GM23248 (cell line): ENCODE data around the gene TBC1D22A. TPM values are rescaled to one million over a fixed set of nuclear protein-coding genes. Genes with fewer than 3 reads are reported as not detected.

Experiments
- DNase-seq: peaks from one replicate; pipeline ENCODE4 v3.0.0-alpha.2; 2015
- H2AFZ ChIP-seq: fragments of 200-600 bp; sonication (generic); 2 replicates; pipeline ENCODE4 v1.6.1; 2016; ENCODE audit warnings: antibody characterized with exemption
- H3F3A ChIP-seq: fragments of 200-600 bp; sonication (generic); 2 replicates; pipeline ENCODE4 v1.6.1; 2016; ENCODE audit warnings: mild to moderate bottlenecking, antibody characterized with exemption, mixed run types; ENCODE audit not compliant: insufficient read depth
- H3K27ac ChIP-seq: fragments of 200-600 bp; sonication (generic); 2 replicates; pipeline ENCODE4 v1.5.1; 2016; ENCODE audit warnings: mild to moderate bottlenecking
- H3K27me3 ChIP-seq: fragments of 200-600 bp; sonication (generic); replicated peaks from 2 replicates; pipeline ENCODE4 v1.6.1; 2016; ENCODE audit warnings: mild to moderate bottlenecking; ENCODE audit not compliant: insufficient read depth
- H3K36me3 ChIP-seq: fragments of 200-600 bp; sonication (generic); 2 replicates; pipeline ENCODE4 v1.6.1; 2016; ENCODE audit warnings: low read depth, mild to moderate bottlenecking
- H3K4me1 ChIP-seq: fragments of 200-600 bp; sonication (generic); 2 replicates; pipeline ENCODE4 v1.6.1; 2016; ENCODE audit warnings: mild to moderate bottlenecking; ENCODE audit not compliant: insufficient read depth
- H3K4me2 ChIP-seq: fragments of 200-600 bp; sonication (generic); one replicate; pipeline ENCODE4 v1.6.1; 2016; ENCODE audit warnings: mild to moderate bottlenecking; ENCODE audit not compliant: unreplicated experiment
- H3K4me3 ChIP-seq: fragments of 200-600 bp; sonication (generic); 2 replicates; pipeline ENCODE4 v1.5.1; 2016; ENCODE audit warnings: mild to moderate bottlenecking
- H3K79me2 ChIP-seq: fragments of 200-600 bp; sonication (generic); 2 replicates; pipeline ENCODE4 v1.6.1; 2016; ENCODE audit warnings: mild to moderate bottlenecking; ENCODE audit not compliant: insufficient read depth
- H3K9ac ChIP-seq: fragments of 200-600 bp; sonication (generic); 2 replicates; pipeline ENCODE4 v1.6.1; 2016; ENCODE audit warnings: mild to moderate bottlenecking
- H3K9me2 ChIP-seq: fragments of 200-600 bp; sonication (generic); 2 replicates; pipeline ENCODE4 v1.6.1; 2016; ENCODE audit warnings: mixed run types, mild to moderate bottlenecking, moderate library complexity; ENCODE audit not compliant: insufficient read depth
- H3K9me3 ChIP-seq: fragments of 200-600 bp; sonication (generic); one replicate; pipeline ENCODE4 v1.6.1; 2017; ENCODE audit warnings: low read depth
- H4K20me1 ChIP-seq: fragments of 200-600 bp; sonication (generic); 2 replicates; pipeline ENCODE4 v1.6.0; 2016; ENCODE audit not compliant: insufficient read depth
- EZH2 ChIP-seq: fragments of 200-600 bp; sonication (generic); IDR thresholded peaks from 2 replicates; pipeline ENCODE4 v1.6.1; 2018; ENCODE audit warnings: antibody characterized with exemption, mild to moderate bottlenecking; ENCODE audit not compliant: insufficient read depth, poor library complexity, severe bottlenecking
- EZH2phosphoT487 ChIP-seq: fragments of 200-600 bp; sonication (generic); IDR thresholded peaks from 2 replicates; pipeline ENCODE4 v1.6.1; 2018; ENCODE audit warnings: antibody characterized with exemption, moderate library complexity, mild to moderate bottlenecking, low read depth; ENCODE audit not compliant: insufficient read depth
- WGBS, 2 experiments: methylation state at CpG; one replicate each; pipeline ENCODE4 v1.1.6; 2015 to 2017; ENCODE audit warnings: low lambda C conversion rate in 2 of 2, low coverage in 1 of 2; ENCODE audit errors: missing lambda C conversion rate in 2 of 2; 5-methylcytosine and 5-hydroxymethylcytosine counted together
- in situ Hi-C: fragments of 300-500 bp; cut with MboI; formaldehyde crosslinking; loops from 2 replicates; pipeline ENCODE4 v1.15.0; 2020
- polyA plus RNA-seq: library from polyadenylated mRNA; unstranded; fragments of >200 nt; fragmentation: Nextera tagmentation; extraction: Ambion mirVana; gene quantifications from 2 replicates; pipeline ENCODE4 v1.2.1, GENCODE V29; 2016
- total RNA-seq: library from RNA; depleted of rRNA; stranded (reverse); fragments of >200 nt; shearing (Covaris generic); gene quantifications from 2 replicates; pipeline ENCODE4 v1.2.3, GENCODE V29; 2014

TBC1D22A gene
- total and polyA plus RNA-seq, 2 experiments from 2014 or later = 12.3 to 16.9 TPM

DNA sequence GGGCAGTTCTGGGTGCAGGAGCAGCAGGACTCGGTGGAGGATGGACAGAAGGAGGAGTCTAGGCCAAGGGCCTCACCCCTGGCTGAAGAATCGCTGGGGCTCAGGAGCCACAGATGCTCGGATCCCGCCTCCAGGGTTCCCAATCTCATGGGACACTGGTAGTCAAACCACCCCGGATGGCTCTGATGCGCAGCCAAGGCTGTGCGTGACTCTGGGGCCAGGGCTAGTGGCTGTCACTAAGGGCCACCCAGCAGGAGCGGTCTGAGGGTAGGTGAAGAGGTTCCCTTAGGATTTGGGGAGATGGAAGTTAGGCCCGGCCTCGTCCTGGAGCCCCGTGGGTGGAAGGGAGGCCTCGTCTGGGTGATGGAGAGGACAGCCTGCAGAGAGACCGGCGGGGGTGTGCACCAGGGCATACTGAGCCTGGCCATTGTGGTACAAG is 300.6 kb downstream of the TBC1D22A start:
- Histone ChIP-seq H3K4me3 (no peak overlapping the region), H3K9ac (no peak overlapping the region), H3F3A (no peaks in the 10 kb centered on the region), H3K79me2 (no peaks in the 10 kb centered on the region), H3K9me3 (no peaks in the 10 kb centered on the region), H3K27me3 (no peaks in the 10 kb centered on the region), H3K4me1 (no peaks in the 10 kb centered on the region), H4K20me1 (no peaks in the 10 kb centered on the region), H3K4me2 (no peak overlapping the region), H3K27ac (no peak overlapping the region), H3K36me3 (no peaks in the 10 kb centered on the region), H2AFZ (no peak overlapping the region), H3K9me2 (no peaks in the 10 kb centered on the region)
- no peak for TF ChIP-seq EZH2phosphoT487
- no peak for TF ChIP-seq EZH2
- DNase-seq = no peak
- WGBS, 2 experiments = 86 to 90% methylated on average over 13 to 14 of the region's 14 CpGs
- in situ Hi-C loops = no loop called here

DNA sequence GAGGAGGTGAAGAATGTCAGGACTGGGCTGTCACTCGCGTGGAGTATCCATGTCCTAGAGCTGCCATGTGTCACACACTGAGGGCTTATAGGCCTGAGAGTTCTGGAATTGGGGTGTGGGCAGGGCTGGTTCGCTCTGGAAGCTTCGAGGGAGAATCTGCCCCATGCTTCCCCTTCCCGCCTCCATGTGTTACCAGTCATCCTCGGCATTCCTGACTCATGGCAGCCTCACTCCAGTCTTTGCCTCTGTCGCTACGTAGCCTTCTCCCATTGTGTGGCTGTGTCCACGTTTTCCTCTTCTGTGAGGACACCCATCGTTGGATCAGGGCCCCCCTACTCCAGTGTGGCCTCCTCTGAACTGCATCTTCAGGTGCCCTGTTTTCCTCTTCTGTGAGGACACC is 301.2 kb downstream of the TBC1D22A start:
- Histone ChIP-seq H4K20me1 (no peaks in the 10 kb centered on the region), H3K9me3 (no peaks in the 10 kb centered on the region), H3K27me3 (no peaks in the 10 kb centered on the region), H3F3A (no peaks in the 10 kb centered on the region), H2AFZ (no peak overlapping the region), H3K36me3 (no peaks in the 10 kb centered on the region), H3K9ac (no peak overlapping the region), H3K4me3 (no peak overlapping the region), H3K27ac (no peak overlapping the region), H3K9me2 (no peaks in the 10 kb centered on the region), H3K79me2 (no peaks in the 10 kb centered on the region; the same call in 1 of the 2 replicates), H3K4me1 (no peaks in the 10 kb centered on the region), H3K4me2 (no peak overlapping the region)
- 78% methylated on average over 9 of the region's 10 CpGs for WGBS, 2 experiments
- TF ChIP-seq EZH2 = no peak
- no peak for TF ChIP-seq EZH2phosphoT487
- peak; percentile 10 for DNase-seq
- in situ Hi-C loops = no loop called here

DNA sequence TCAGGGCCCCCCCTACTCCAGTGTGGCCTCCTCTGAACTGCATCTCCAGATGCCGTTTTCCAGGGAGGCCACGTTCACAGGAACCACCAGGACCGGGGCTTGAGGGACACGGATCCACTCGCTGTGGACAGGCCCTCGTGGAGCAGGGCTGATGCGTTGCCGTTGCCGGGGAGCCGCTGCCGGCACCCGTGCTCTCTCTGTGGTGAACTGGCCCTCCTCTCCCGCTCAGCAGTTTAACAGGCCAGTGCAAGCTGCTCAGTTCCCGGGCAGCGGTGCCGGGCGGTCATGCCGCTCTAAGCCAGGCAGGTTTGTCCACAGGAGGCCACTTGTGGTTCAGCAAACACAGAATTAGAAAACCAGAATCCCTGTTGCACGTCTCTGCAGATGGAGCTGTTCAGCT is 301.6 kb downstream of the TBC1D22A start:
- no peaks in the 10 kb centered on the region for H3K9me3 ChIP-seq
- no peaks in the 10 kb centered on the region for H3K36me3 ChIP-seq
- H3K79me2 ChIP-seq = no peaks in the 10 kb centered on the region; the same call in 1 of the 2 replicates
- H3K4me2 ChIP-seq = no peak overlapping the region
- no peak overlapping the region for H3K9ac ChIP-seq
- H4K20me1 ChIP-seq = no peaks in the 10 kb centered on the region
- H3K4me1 ChIP-seq = no peaks in the 10 kb centered on the region
- H3K27ac ChIP-seq = no peak overlapping the region
- H2AFZ ChIP-seq = no peak overlapping the region
- no peak for DNase-seq
- H3F3A ChIP-seq = no peaks in the 10 kb centered on the region
- H3K9me2 ChIP-seq = no peaks in the 10 kb centered on the region
- 82 to 84% methylated on average over 19 of the region's 19 CpGs for WGBS, 2 experiments
- no peak for TF ChIP-seq EZH2phosphoT487
- TF ChIP-seq EZH2 = no peak
- H3K4me3 ChIP-seq = no peak overlapping the region
- H3K27me3 ChIP-seq = no peaks in the 10 kb centered on the region
- in situ Hi-C loops = no loop called here

DNA sequence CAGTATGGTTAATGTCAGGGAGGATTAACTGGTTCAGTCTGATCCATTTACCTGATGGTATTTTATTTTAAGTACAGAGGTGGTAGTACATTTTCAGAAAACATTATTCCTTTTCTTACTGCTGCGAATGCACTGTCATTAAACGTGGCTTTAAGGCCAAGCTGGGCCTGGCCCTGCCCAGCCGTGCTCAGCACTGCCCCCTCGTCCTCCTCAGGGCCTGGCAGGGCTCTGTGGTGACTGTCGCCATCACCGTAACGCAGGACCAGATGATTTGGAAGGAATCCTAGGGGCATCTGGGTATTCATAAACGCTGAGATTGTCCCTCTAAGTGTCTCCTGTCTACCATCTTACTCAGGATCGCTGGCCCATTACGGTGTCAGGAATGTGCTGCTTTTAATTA is 302.0 kb downstream of the TBC1D22A start:
- in situ Hi-C loops = no loop called here
- Histone ChIP-seq H3K36me3 (no peaks in the 10 kb centered on the region), H2AFZ (no peak overlapping the region), H3K9me3 (no peaks in the 10 kb centered on the region), H3K9me2 (no peaks in the 10 kb centered on the region), H4K20me1 (no peaks in the 10 kb centered on the region), H3F3A (no peaks in the 10 kb centered on the region), H3K79me2 (no peaks in the 10 kb centered on the region; the same call in 1 of the 2 replicates), H3K27me3 (no peaks in the 10 kb centered on the region), H3K4me1 (no peaks in the 10 kb centered on the region), H3K4me2 (no peak overlapping the region), H3K27ac (no peak overlapping the region), H3K9ac (no peak overlapping the region), H3K4me3 (no peak overlapping the region)
- WGBS, 2 experiments = 27 to 28% methylated on average over 10 of the region's 10 CpGs
- TF ChIP-seq EZH2phosphoT487 (no peak), EZH2 (no peak)
- no peak for DNase-seq
